Activated CD8-positive, alpha-beta T cell treated with anti-CD3 and anti-CD28 coated beads, Interleukin-2, amount 10 ng/mL, durations not matched to agents 7 days and 5 days (primary cell): ENCODE data around the gene GABRA4. TPM values are rescaled to one million over a fixed set of nuclear protein-coding genes. Genes with fewer than 3 reads are reported as not detected.

Experiments
- ATAC-seq: fragments of 150-1000 bp; cut with Tn5 transposase; one replicate; pipeline ENCODE4 v1.10.0; 2021; ENCODE audit warnings: moderate library complexity
- CTCF ChIA-PET: fragments of 350-600 bp; sonication (Branson Sonifier 250); formaldehyde crosslinking; loops from one replicate; lab custom pipeline; 2021; ENCODE audit warnings: antibody characterized with exemption; lab: Charles Lee
- POLR2A ChIA-PET: fragments of 350-600 bp; sonication (Branson Sonifier 250); formaldehyde crosslinking; loops from one replicate; lab custom pipeline; 2021; ENCODE audit warnings: antibody characterized with exemption; lab: Charles Lee
- DNase-seq: peaks from one replicate; pipeline ENCODE4 v3.0.0-alpha.2; 2020
- H3K27ac Mint-ChIP-seq: one replicate; pipeline ENCODE4 v1.8.0; 2021; ENCODE audit warnings: mild to moderate bottlenecking, mixed read lengths
- H3K27me3 Mint-ChIP-seq: one replicate; pipeline ENCODE4 v1.8.0; 2021; ENCODE audit warnings: low read depth, mixed read lengths
- H3K36me3 Mint-ChIP-seq: one replicate; pipeline ENCODE4 v1.8.0; 2021; ENCODE audit warnings: low read depth, mixed read lengths
- H3K4me1 Mint-ChIP-seq: one replicate; pipeline ENCODE4 v1.8.0; 2021; ENCODE audit warnings: low read depth, mixed read lengths
- H3K4me3 Mint-ChIP-seq: one replicate; pipeline ENCODE4 v1.8.0; 2021; ENCODE audit warnings: mild to moderate bottlenecking, mixed read lengths
- H3K9me3 Mint-ChIP-seq: one replicate; pipeline ENCODE4 v1.8.0; 2022; ENCODE audit warnings: mixed read lengths; ENCODE audit not compliant: insufficient read depth
- total RNA-seq, 2 experiments: library from RNA; stranded (reverse); gene quantifications; one replicate each; pipeline ENCODE4 v1.2.3, GENCODE V29; 2021

The GABRA4 gene
- total RNA-seq, 2 experiments from 2014 or later, result not detected

- ChIA-PET CTCF (no interaction called here), POLR2A (no interaction called here)
- ATAC-seq, result no peak
- Mint-ChIP-seq H3K27me3 (peaks cover 4% of the 10 kb centered on the region), H3K4me1 (no peaks in the 10 kb centered on the region), H3K27ac (no peak overlapping the region), H3K36me3 (no peaks in the 10 kb centered on the region), H3K9me3 (no peaks in the 10 kb centered on the region), H3K4me3 (no peak overlapping the region)
- no peak for DNase-seq
These were observed 17.4 kb downstream of the GABRA4 start for GRCh38 chr4:46975812-46976553.

DNA sequence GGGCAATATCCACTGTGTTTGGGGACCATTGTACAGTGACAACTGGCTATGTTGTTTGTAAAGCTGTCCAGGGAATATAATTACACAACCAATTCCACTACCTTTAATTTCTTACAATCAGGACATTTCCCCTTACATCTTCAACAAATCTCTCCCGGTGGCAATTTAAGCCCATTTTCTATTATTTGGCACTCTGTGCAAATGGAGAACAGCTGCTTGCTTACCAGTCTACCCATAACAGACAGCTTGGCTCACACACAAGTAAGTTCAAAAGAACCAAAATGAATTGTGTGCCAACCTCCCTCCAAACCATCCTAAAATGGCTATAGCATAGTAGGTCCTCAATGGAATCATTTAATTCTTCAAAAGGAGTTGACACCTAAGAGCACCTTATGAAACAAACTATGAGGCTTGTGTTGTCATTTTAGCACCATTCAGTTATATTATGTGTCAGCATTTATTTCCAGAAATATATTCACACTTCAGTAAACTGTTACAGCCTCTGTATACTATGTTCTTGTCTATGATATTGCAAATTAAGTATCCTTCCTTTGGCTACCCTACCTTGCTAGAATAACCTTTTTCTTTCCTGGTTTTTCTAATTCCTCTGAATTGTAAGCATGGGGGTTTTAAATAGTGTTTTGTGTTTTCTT lies 18.4 kb downstream of the GABRA4 start:
- Mint-ChIP-seq H3K27ac (no peak overlapping the region), H3K9me3 (no peaks in the 10 kb centered on the region), H3K4me1 (no peaks in the 10 kb centered on the region), H3K27me3 (peaks cover 4% of the 10 kb centered on the region), H3K4me3 (no peak overlapping the region), H3K36me3 (no peaks in the 10 kb centered on the region)
- ATAC-seq, result no peak
- no peak for DNase-seq
- ChIA-PET CTCF (no interaction called here), POLR2A (no interaction called here)

- H3K4me3 Mint-ChIP-seq, result no peak overlapping the region
- DNase-seq (no peak), ATAC-seq (no peak)
- H3K9me3 Mint-ChIP-seq, result no peaks in the 10 kb centered on the region
- H3K36me3 Mint-ChIP-seq, result no peaks in the 10 kb centered on the region
- no peaks in the 10 kb centered on the region for H3K4me1 Mint-ChIP-seq
- H3K27ac Mint-ChIP-seq, result no peak overlapping the region
- CTCF ChIA-PET, result no interaction called here
- POLR2A ChIA-PET, result no interaction called here
- H3K27me3 Mint-ChIP-seq, result peaks cover 2% of the 10 kb centered on the region
These were observed 24.5 kb downstream of the GABRA4 start for GRCh38 chr4:46968847-46969246.

DNA sequence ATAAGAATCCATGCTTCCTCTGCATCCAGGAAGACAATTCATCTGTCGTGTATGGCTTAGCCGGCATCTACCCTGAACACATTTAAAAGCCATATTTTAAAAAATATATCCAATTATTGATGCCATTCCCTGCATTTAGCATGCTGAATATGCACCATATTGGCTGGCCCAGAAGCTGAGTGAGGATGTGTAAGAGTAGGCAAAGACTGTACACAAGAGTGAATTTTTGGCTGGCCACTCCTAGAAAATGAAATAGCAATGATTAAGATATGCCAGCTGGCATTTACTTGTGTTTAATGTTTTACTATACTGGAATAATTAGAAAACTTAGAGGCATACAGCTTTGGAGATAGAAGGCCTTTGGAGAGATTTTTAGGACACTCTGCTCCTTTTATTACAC lies 25.8 kb downstream of the GABRA4 start:
- H3K9me3 Mint-ChIP-seq, result no peaks in the 10 kb centered on the region
- H3K27ac Mint-ChIP-seq, result no peak overlapping the region
- no peaks in the 10 kb centered on the region for H3K4me1 Mint-ChIP-seq
- ChIA-PET CTCF (no interaction called here), POLR2A (no interaction called here)
- ATAC-seq (no peak), DNase-seq (no peak)
- H3K4me3 Mint-ChIP-seq, result no peak overlapping the region
- H3K27me3 Mint-ChIP-seq, result peaks cover 2% of the 10 kb centered on the region
- H3K36me3 Mint-ChIP-seq, result no peaks in the 10 kb centered on the region

DNA sequence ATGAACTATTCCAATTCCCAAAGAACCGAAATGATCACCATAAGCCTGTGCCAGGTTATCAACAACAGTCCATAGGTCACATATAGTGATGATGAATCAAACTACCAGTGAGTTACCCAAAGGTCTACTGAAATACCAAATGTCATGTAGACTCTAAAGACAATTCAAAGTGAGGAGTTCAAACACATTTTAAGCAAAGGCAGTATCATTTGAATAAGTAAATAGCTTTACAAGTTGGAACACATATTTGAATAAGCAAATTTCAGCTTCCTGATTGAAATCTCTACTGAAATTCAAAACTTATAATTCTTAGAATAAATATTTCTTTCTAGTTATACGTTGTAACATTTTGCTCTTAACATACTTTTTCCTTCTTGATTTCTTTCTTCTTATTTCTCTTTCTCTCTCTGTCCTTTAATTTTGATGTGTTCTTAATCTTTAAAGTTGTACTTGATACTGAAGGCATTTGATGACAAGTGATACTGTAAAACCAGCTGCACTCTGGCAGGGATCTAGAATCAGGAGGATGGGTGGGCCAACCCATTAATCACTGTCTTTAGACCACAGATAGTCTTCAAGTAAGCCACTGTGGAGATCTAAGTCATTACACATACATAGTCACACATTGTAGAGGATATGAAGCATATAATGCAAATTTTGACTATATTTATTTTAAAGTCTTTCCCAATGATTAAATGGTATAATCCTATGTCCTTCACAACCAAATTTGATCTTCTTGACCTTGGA lies 34.5 kb downstream of the GABRA4 start:
- Mint-ChIP-seq H3K27me3 (peaks cover 3% of the 10 kb centered on the region), H3K9me3 (no peaks in the 10 kb centered on the region), H3K27ac (no peak overlapping the region), H3K4me1 (no peaks in the 10 kb centered on the region), H3K4me3 (no peak overlapping the region), H3K36me3 (no peaks in the 10 kb centered on the region)
- DNase-seq (no peak), ATAC-seq (no peak)
- CTCF ChIA-PET, result no interaction called here
- POLR2A ChIA-PET, result no interaction called here

GRCh38 chr4:46956451-46956850 lies 36.9 kb downstream of the GABRA4 start:
- Mint-ChIP-seq H3K4me1 (no peaks in the 10 kb centered on the region), H3K4me3 (no peak overlapping the region), H3K27me3 (peaks cover 3% of the 10 kb centered on the region), H3K27ac (no peak overlapping the region), H3K9me3 (no peaks in the 10 kb centered on the region), H3K36me3 (no peaks in the 10 kb centered on the region)
- DNase-seq (no peak), ATAC-seq (no peak)
- ChIA-PET POLR2A (no interaction called here), CTCF (no interaction called here)

DNA sequence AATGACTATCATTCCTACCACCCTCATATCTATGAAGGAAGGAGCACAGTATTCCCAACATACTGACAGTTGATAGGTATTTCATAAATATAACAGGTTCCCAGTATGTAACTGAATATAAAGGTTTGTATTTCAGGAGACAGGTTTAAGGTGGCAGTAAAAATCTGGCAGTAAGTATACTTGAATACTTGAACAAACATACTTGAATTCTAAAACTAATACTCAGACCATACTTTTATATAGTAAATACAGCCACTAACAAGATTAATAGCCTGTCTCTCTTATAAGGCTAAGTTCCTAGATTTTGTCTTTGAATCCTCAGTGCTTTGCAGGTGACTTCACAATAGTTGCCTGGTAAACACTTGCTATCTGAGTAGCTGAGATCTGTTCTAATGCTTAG lies 37.8 kb downstream of the GABRA4 start:
- CTCF ChIA-PET, result no interaction called here
- Mint-ChIP-seq H3K4me1 (no peaks in the 10 kb centered on the region), H3K9me3 (no peaks in the 10 kb centered on the region), H3K27ac (no peak overlapping the region), H3K27me3 (peaks cover 3% of the 10 kb centered on the region), H3K4me3 (no peak overlapping the region), H3K36me3 (no peaks in the 10 kb centered on the region)
- ATAC-seq (no peak), DNase-seq (no peak)
- POLR2A ChIA-PET, result no interaction called here

DNA sequence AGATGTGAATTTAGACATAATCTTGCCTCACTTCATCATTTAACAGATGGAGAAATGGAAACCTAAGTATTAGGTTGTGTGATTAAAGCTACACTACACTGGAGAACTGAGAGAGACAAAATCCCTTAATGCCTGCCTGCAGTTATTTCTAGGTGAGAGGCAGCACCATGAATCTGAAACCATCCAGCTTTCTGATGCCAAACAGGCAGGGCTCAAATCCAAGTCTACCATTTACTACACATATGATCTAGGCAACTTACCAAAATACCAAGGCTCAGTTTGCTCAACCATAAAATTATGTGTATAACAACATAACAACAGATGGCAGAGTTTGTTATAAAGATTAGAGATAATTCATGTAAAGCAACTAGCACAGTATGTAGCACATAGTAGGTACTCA lies 38.7 kb downstream of the GABRA4 start:
- CTCF ChIA-PET, result no interaction called here
- no peaks in the 10 kb centered on the region for H3K9me3 Mint-ChIP-seq

GRCh38 chr4:46953564-46953963 lies 39.8 kb downstream of the GABRA4 start:
- POLR2A ChIA-PET, result no interaction called here
- DNase-seq (no peak), ATAC-seq (no peak)
- Mint-ChIP-seq H3K27me3 (peaks cover 3% of the 10 kb centered on the region), H3K36me3 (no peaks in the 10 kb centered on the region), H3K27ac (no peak overlapping the region), H3K9me3 (no peaks in the 10 kb centered on the region), H3K4me1 (no peaks in the 10 kb centered on the region), H3K4me3 (no peak overlapping the region)
- CTCF ChIA-PET, result no interaction called here

More for the DNA sequence above, 38.7 kb downstream of the GABRA4 start:
- no peaks in the 10 kb centered on the region for H3K4me1 Mint-ChIP-seq
- DNase-seq (no peak), ATAC-seq (no peak)
- H3K4me3 Mint-ChIP-seq, result no peak overlapping the region
- POLR2A ChIA-PET, result no interaction called here
- no peaks in the 10 kb centered on the region for H3K36me3 Mint-ChIP-seq
- peaks cover 3% of the 10 kb centered on the region for H3K27me3 Mint-ChIP-seq
- H3K27ac Mint-ChIP-seq, result no peak overlapping the region

- Mint-ChIP-seq H3K36me3 (no peaks in the 10 kb centered on the region), H3K4me1 (no peaks in the 10 kb centered on the region), H3K4me3 (no peak overlapping the region), H3K27me3 (no peaks in the 10 kb centered on the region), H3K9me3 (no peaks in the 10 kb centered on the region), H3K27ac (no peak overlapping the region)
- ChIA-PET POLR2A (no interaction called here), CTCF (no interaction called here)
- no peak for ATAC-seq
- DNase-seq, result no peak
These were observed 40.9 kb downstream of the GABRA4 start for GRCh38 chr4:46952451-46952850.

DNA sequence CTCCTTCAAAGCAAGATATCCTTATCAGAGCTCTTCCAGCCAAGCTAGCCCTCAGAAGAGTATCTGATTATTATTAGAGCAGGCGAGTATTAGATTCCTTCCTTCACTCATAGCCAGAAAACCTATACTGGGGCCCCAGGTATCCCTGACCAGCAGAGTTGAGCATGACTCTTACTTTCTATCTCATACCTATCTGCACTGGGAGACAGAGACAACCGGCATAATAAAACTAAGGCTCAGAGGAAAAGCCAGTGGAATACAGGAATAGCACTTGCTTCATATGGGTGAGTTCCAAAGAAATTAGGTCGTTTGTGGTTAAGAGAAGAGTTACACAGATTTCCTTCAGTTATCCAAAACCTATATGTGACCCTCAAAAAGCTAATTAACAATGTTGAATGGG lies 42.6 kb downstream of the GABRA4 start:
- Mint-ChIP-seq H3K36me3 (no peaks in the 10 kb centered on the region), H3K9me3 (no peaks in the 10 kb centered on the region), H3K27ac (no peak overlapping the region), H3K27me3 (no peaks in the 10 kb centered on the region), H3K4me1 (no peaks in the 10 kb centered on the region), H3K4me3 (no peak overlapping the region)
- POLR2A ChIA-PET, result no interaction called here
- CTCF ChIA-PET, result no interaction called here
- DNase-seq, result no peak
- ATAC-seq, result no peak

GRCh38 chr4:46949822-46950221 lies 43.6 kb downstream of the GABRA4 start:
- CTCF ChIA-PET, result interaction anchor here (0.6 kb wide), 1 partner anchor 80 kb away, joined by 3 read pairs; no protein-coding TSS in a partner anchor
- H3K27me3 Mint-ChIP-seq, result no peaks in the 10 kb centered on the region

More at GRCh38 chr4:46949822-46950221, 43.6 kb downstream of the GABRA4 start:
- no peaks in the 10 kb centered on the region for H3K4me1 Mint-ChIP-seq
- H3K9me3 Mint-ChIP-seq, result no peaks in the 10 kb centered on the region
- DNase-seq, result no peak
- H3K27ac Mint-ChIP-seq, result no peak overlapping the region
- ATAC-seq, result no peak
- POLR2A ChIA-PET, result no interaction called here
- no peak overlapping the region for H3K4me3 Mint-ChIP-seq
- no peaks in the 10 kb centered on the region for H3K36me3 Mint-ChIP-seq
